Smooth muscle cell of the brain vasculature (primary cell): ENCODE data around the gene ADI1.
"Not testable (repeated sequence)": the region's sequence is repeated elsewhere in the genome, so short reads cannot be mapped to it uniquely, and the experiment has no call there.

Experiments
- DNase-seq: peaks from one replicate; pipeline ENCODE4 v3.0.0-alpha.2; 2012; ENCODE audit warnings: low read depth, low spot score

The ADI1 gene

DNA sequence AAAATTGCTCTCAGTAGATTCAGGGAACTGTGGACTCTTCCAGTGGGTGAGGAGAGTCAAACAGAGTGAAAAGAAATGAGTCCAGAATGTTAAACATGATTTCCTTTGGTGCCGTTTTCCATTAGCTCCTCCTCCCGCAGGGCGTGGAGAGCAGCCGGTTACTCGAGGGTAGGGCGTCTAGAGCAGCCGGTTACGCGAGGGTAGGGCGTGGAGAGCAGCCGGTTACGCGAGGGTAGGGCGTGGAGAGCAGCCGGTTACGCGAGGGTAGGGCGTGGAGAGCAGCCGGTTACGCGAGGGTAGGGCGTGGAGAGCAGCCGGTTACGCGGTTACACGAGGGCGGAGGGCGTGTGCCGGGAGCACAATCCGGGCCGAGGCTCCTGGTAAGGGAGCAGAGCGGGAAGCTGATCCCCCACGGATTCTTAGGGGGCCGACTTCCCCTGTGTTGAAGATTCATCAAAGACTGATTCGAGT is 70.9 kb downstream of the ADI1 start:
- DNase-seq: not testable (repeated sequence)

GRCh38 chr2:3447789-3448317 is 71.5 kb downstream of the ADI1 start:
- no peak for DNase-seq
